K562 (cell line): ENCODE results near the gene ITPRIP. TPM values are rescaled to one million over a fixed set of nuclear protein-coding genes. Genes with fewer than 3 reads are reported as not detected.
A peak's percentile ranks its signal among the peaks of the same experiment; 100 is the strongest.

Source experiments
- ARID3B ChIP-seq: fragments of 250-450 bp; sonication (Bioruptor Pico); IDR thresholded peaks from 2 replicates; pipeline ENCODE4 v1.4.0; 2020; ENCODE audit warnings: borderline replicate concordance
- DDX20 ChIP-seq: fragments of 450-650 bp; IDR thresholded peaks from 2 replicates; pipeline ENCODE4 v1.6.1; 2016; ENCODE audit warnings: missing genetic modification characterization, low read depth, mild to moderate bottlenecking, missing compliant biosample characterization, moderate library complexity
- ELF1 ChIP-seq: fragments of 200-800 bp; sonication (Bioruptor generic); IDR thresholded peaks from 2 replicates; pipeline ENCODE4 v1.6.1; 2016; ENCODE audit warnings: missing genetic modification characterization, missing compliant biosample characterization
- ESRRB ChIP-seq: fragments of 250-450 bp; sonication (Bioruptor Pico); IDR thresholded peaks from 2 replicates; pipeline ENCODE4 v1.5.0; 2020; ENCODE audit warnings: mild to moderate bottlenecking, moderate library complexity, borderline replicate concordance
- FOXO4 ChIP-seq: fragments of 450-650 bp; formaldehyde crosslinking; IDR thresholded peaks from 2 replicates; pipeline ENCODE4 v1.4.0; 2020; ENCODE audit warnings: mild to moderate bottlenecking, moderate library complexity
- GTF2F1 ChIP-seq: IDR thresholded peaks from 2 replicates; pipeline ENCODE4 v1.6.1; 2011; ENCODE audit warnings: low read depth, low read length, improper control_type of control experiment
- MYBL2 ChIP-seq, 2 experiments: fragments of 450-650 bp in 1 of 2; sonication (generic) in 1 of 2; formaldehyde crosslinking in 1 of 2; IDR thresholded peaks; 2 replicates each; pipeline versions ENCODE4 v1.6.1 to v1.8.1; 2017 to 2022; ENCODE audit warnings: borderline replicate concordance in 1 of 2, inconsistent platforms in 1 of 2, low read depth in 1 of 2, mild to moderate bottlenecking in 1 of 2, missing genetic modification reagents in 1 of 2, moderate library complexity in 1 of 2
- RB1 ChIP-seq: fragments of 450-650 bp; IDR thresholded peaks from 2 replicates; pipeline ENCODE4 v1.6.1; 2017; ENCODE audit warnings: low read depth, mild to moderate bottlenecking
- SNAPC5 ChIP-seq: fragments of 250-450 bp; sonication (Bioruptor Pico); IDR thresholded peaks from 2 replicates; pipeline ENCODE4 v1.8.0; 2021; ENCODE audit warnings: moderate library complexity, mild to moderate bottlenecking, inconsistent platforms
- SUPT5H ChIP-seq: fragments of 450-650 bp; IDR thresholded peaks from 2 replicates; pipeline ENCODE4 v1.6.1; 2016
- TAF1 ChIP-seq: IDR thresholded peaks from 2 replicates; pipeline ENCODE4 v1.6.1; 2011; ENCODE audit warnings: mild to moderate bottlenecking, low read length, moderate library complexity; ENCODE audit not compliant: insufficient read depth, control insufficient read depth, severe bottlenecking; ENCODE audit errors: extremely low read depth
- TBL1XR1 ChIP-seq, 2 experiments: IDR thresholded peaks; 2 replicates each; pipeline ENCODE4 v1.6.1; 2012; ENCODE audit warnings: improper control_type of control experiment in 2 of 2, low read length in 2 of 2, mild to moderate bottlenecking in 1 of 2
- ZBTB11 ChIP-seq, 3 experiments: fragments of 200-800 bp in 1 of 3; fragments of 250-450 bp in 1 of 3; fragments of 450-650 bp in 1 of 3; sonication (Bioruptor Pico) in 1 of 3; sonication (Bioruptor generic) in 1 of 3; formaldehyde crosslinking in 1 of 3; IDR thresholded peaks; 2 replicates each; pipeline versions ENCODE4 v1.6.1 to v1.8.0; 2016 to 2022; ENCODE audit warnings: mild to moderate bottlenecking in 2 of 3, missing genetic modification characterization in 2 of 3, missing compliant biosample characterization in 1 of 3, moderate library complexity in 1 of 3
- ZBTB2 ChIP-seq: fragments of 450-650 bp; IDR thresholded peaks from 2 replicates; pipeline ENCODE4 v1.6.1; 2016; ENCODE audit warnings: antibody characterized with exemption
- ZNF282 ChIP-seq: sonication (generic); formaldehyde crosslinking; IDR thresholded peaks from 2 replicates; pipeline ENCODE4 v1.8.1; 2023; ENCODE audit warnings: missing genetic modification reagents
- ZNF589 ChIP-seq: fragments of 200-800 bp; sonication (Bioruptor generic); IDR thresholded peaks from 2 replicates; pipeline ENCODE4 v1.6.1; 2016; ENCODE audit warnings: low read depth, missing genetic modification characterization, missing compliant biosample characterization
- ZNF639 ChIP-seq, 2 experiments: fragments of 200-800 bp in 1 of 2; sonication (Bioruptor generic) in 1 of 2; sonication (generic) in 1 of 2; formaldehyde crosslinking in 1 of 2; IDR thresholded peaks in 1 of 2; conservative IDR thresholded peaks in 1 of 2; 2 replicates each; pipeline versions ENCODE4 v1.5.0 to v1.6.1; 2016 to 2020; ENCODE audit warnings: missing compliant biosample characterization in 1 of 2, missing genetic modification characterization in 1 of 2, missing genetic modification reagents in 1 of 2
- polyA plus RNA-seq, 8 experiments: library from polyadenylated mRNA; depleted of rRNA in 4 of 8; stranded (reverse) in 5 of 8; unstranded in 3 of 8; fragments of >200 nt; fragmentation: Nextera tagmentation in 2 of 8; fragmentation: Illumina TruSeq in 1 of 8; extraction: Ambion mirVana in 2 of 8; extraction: Trizol in 1 of 8; gene quantifications; 2 replicates each; pipeline versions ENCODE4 v1.2.1 to v1.2.3, GENCODE V29; 2011 to 2014; ENCODE audit warnings: inconsistent platforms in 1 of 8, missing spikeins in 1 of 8
- total RNA-seq, 7 experiments: library from RNA; depleted of rRNA in 6 of 7; stranded (reverse); fragments of >200 nt in 6 of 7; fragmentation: Illumina TruSeq in 2 of 7; extraction: Trizol in 2 of 7; gene quantifications; 2 replicates each; pipeline versions ENCODE4 v1.2.1 to v1.2.3, GENCODE V29; 2011 to 2021; ENCODE audit warnings: low replicate concordance in 1 of 7

Gene ITPRIP
- total and polyA plus RNA-seq, 9 of the 15 experiments (the other 6 are each of a cell fraction or from before 2014, with no cell fraction given), result 4.4 to 28.5 (median 10.9) TPM

GRCh38 chr10:104340111-104340526 is 1.9 kb upstream of the ITPRIP start (continued):
- TF ChIP-seq MYBL2 (IDR thresholded peaks at IDR 0.05; ENCODE audit: low read depth) (no peak), MYBL2 (CRISPR knock-in tag; IDR thresholded peaks at IDR 0.05; ENCODE audit: borderline replicate concordance) (no peak), ZNF282 (CRISPR knock-in tag) (no peak), TBL1XR1 (IDR thresholded peaks at IDR 0.05; ENCODE audit: low read length in 2 of 2) (peak; percentile 63 to 78; a peak in 3 of 4 replicates), TAF1 (peak; percentile 20), RB1 (no peak), ZBTB2 (peak; percentile 66; the same call in 1 of the 2 replicates), DDX20 (tag) (no peak), ARID3B (CRISPR knock-in tag) (no peak), GTF2F1 (no peak), ZBTB11 (CRISPR knock-in tag; IDR thresholded peaks at IDR 0.05) (no peak), SNAPC5 (CRISPR knock-in tag) (no peak), ESRRB (CRISPR knock-in tag) (no peak), ZNF589 (CRISPR knock-in tag) (peak; percentile 79), SUPT5H (no peak), ELF1 (no peak), FOXO4 (CRISPR knock-in tag) (no peak), ZNF639 (CRISPR knock-in tag; conservative IDR thresholded peaks at IDR 0.05 in 1 of 2, IDR thresholded peaks at IDR 0.05 in 1 of 2) (no peak)
